ENCODE results near the gene LRRC26.

Gene LRRC26, protein sequence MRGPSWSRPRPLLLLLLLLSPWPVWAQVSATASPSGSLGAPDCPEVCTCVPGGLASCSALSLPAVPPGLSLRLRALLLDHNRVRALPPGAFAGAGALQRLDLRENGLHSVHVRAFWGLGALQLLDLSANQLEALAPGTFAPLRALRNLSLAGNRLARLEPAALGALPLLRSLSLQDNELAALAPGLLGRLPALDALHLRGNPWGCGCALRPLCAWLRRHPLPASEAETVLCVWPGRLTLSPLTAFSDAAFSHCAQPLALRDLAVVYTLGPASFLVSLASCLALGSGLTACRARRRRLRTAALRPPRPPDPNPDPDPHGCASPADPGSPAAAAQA

DNA sequence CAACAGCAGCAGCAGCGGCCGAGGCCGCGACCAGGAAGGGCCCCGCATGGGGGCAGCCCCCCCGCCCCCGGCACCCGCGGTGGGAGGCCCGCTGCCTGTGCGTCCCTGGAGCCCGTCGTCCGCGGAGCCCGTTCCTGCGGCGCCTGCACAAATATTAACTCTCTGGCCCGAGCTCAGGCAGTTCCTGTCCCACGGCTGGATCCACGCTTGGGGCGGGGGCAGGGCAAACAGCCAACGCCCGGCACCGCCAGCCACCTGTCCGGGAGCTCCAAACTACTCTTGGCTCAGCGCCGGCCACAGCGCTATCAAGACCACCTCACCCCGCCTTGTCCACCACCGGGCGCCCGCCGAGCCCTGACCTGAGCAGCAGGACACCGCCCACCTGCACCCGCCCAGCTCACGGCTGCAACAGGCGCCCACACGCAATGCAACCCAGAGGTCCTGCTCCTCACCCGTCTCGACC is at the start of gene LRRC26:
Gene LRRC26 (minus strand): TSS at position 156 of the 463 bp plus-strand sequence. CDS start 108 bp downstream, at position 48.
- no peak for DNase-seq

DNA sequence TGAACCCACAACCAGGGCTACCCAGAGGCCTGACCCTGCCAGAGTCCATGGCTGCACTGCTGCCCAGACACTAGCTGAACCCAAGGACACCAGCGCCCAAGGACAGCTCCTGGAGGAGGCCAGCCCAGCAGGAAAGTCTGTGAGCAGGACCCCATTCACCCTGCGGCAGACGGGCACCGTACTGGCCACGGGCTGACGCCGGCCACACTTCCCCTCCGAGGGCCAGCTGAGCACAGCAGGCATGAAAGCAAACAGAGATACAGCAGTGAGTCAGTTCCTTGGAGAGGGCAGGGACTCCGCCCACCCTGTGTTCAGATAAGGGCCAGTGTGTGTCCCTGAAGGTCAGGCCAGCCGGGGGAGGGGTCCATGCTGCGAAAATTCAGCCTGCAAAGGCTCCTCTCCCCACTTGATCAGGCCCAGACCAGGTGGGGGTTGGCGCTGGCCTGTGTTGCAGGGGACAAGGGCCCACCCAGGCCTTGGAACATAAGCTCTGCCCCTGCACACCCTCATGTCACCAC is 49.0 kb upstream of the LRRC26 start:
- no peak for DNase-seq

DNA sequence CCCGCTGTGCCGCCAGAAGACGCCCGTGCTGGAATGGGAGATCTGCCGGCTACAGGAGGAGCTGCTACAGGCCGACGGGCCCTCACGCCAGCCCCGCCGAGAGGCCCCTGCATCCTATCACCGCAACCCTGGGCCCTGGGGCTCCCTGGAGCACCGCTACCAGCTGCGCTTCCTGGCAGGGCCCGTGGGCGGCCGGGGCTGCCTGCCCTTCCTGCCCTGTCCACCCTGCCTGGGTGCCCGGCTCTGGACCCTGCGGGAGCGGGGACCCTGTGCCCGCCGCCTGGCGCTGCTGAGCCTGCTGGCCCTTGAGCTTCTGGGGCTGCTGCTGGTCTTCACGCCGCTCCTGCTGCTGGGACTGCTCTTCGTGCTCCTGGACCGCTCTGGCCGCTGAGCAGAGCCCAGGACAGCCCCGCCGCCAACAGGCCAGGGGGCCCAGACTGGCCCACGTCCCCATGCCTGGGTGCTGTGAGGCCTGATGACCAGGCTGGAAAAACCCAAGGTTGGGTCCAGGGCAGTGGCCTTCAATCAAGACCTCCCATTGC is 48.4 kb upstream of the LRRC26 start:
- DNase-seq = no peak

DNA sequence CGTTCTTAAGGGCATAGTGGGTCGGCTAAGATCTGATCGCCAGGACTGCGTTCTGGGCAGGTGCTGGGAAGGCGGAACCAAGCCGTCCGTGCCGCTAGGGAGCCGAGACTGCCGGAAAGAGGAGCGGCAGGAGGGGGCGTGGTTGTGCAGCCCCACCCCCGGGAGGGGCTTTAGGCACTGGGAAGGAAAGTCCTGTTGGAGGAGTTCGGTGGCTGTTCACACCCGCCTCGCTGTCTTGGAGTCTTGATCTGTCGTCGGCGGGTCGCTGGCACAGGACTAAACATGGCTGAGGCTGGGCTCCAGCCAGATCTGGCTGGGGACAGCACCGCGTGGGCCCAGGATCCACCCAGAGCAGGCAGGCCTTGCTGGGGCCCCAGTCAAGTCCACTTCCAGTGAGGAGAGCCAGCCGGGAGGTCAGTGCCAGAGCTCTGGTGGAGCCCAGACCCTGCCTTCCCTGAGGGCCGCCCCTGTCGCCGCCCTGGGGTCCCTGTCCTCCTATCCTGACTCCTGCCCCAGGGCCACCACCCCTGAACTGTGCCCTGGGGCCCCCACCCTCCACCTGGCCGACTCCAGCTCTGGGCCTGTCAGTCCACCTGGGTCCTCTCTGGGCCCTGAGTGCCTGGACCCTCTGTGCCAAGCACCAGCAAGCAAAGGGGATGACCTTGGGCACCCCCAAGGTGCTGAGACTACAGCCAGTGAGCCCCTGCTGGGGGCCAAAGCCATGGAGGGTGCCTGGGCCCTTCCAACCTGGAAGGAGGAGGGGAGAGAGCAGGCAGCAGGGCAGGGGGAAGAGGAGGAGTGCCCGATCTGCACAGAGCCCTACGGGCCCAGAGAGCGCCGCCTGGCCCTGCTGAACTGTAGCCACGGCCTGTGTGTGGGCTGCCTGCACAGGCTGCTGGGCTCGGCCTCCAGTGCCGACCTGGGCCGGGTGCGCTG is 47.7 kb upstream of the LRRC26 start:
- DNase-seq = peak; percentile 52 to 63

DNA sequence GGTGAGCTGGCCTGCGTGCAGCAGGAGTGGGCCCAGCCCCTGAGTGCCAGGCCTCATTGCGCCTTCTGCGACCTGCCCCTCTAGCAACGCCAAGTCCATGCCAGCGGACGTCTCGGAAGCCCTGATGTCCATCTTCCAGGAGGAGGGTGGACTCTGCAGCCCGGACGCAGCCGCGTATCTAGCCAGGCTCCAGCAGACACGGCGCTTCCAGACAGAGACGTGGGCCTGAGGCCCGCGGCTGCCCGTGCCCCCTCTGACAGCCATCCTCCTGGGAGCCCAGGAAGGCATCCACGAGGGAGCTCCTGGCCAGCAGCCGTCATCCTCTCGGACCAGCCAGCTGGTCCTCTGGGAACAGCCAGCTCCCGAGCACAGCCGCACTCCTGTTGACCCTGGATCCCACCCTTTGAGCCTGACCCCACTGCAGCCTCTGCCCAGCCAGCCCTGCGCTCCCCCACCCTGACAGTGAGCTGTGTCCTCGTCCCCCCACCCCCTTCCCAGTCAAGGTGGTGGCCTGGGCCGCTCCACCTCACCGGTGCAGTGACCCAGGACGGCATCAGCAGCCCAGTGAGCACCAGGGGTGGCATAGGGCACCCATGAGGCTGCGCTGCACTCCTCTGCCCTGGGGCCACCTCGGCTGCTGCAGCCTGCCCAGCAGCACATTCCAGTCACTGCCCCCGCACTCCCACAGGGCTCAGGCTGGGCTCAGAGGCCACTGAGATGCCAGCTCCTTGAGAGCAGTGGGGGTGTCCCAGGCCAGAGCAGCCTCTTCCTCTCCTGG is 46.5 kb upstream of the LRRC26 start:
- DNase-seq = no peak

DNA sequence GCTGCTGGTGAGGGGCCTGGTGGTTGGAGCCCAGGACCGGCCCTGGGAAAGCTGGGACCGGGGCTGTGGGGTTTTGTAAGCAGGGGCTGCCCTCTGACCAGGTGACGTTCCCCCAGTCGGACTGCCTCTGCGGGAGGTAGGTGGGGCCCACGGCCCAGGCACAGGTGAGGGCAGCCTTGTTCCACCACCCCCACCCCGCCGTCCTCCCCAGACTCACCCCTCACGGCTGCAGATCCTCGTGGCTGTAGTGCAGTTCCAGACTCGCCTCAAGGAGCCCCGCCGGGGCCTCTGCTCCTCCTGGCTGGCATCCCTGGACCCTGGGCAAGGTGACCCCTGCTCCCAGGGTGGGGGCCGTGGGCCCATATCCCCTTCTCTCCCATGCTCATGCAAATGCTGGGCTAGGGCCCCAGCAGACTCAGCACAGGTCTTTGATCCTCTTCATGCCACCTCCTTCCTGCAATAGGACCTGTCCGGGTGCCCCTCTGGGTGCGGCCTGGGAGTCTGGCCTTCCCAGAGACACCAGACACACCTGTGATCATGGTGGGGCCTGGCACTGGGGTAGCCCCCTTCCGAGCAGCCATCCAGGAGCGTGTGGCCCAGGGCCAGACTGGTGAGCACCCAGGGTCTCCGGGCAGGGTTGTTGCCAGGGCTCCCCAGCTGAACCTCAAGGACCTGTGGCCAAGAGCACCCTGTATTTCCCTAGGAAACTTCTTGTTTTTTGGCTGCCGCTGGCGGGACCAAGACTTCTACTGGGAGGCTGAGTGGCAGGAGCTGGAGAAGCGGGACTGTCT is 45.5 kb upstream of the LRRC26 start:
- no peak for DNase-seq

DNA sequence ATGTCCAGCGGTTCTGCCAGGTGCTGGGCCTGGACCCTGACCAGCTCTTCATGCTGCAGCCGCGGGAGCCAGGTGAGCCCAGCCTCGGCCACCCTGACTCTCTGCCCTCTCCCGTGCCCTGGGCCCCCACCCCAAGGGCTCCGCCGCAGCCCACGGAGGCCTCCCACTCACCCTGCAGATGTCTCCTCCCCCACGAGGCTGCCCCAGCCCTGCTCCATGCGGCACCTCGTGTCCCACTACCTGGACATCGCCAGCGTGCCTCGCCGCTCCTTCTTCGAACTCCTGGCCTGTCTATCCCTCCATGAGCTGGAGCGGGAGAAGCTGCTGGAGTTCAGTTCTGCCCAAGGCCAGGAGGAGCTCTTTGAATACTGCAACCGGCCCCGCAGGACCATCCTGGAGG is 44.8 kb upstream of the LRRC26 start:
- DNase-seq = no peak

DNA sequence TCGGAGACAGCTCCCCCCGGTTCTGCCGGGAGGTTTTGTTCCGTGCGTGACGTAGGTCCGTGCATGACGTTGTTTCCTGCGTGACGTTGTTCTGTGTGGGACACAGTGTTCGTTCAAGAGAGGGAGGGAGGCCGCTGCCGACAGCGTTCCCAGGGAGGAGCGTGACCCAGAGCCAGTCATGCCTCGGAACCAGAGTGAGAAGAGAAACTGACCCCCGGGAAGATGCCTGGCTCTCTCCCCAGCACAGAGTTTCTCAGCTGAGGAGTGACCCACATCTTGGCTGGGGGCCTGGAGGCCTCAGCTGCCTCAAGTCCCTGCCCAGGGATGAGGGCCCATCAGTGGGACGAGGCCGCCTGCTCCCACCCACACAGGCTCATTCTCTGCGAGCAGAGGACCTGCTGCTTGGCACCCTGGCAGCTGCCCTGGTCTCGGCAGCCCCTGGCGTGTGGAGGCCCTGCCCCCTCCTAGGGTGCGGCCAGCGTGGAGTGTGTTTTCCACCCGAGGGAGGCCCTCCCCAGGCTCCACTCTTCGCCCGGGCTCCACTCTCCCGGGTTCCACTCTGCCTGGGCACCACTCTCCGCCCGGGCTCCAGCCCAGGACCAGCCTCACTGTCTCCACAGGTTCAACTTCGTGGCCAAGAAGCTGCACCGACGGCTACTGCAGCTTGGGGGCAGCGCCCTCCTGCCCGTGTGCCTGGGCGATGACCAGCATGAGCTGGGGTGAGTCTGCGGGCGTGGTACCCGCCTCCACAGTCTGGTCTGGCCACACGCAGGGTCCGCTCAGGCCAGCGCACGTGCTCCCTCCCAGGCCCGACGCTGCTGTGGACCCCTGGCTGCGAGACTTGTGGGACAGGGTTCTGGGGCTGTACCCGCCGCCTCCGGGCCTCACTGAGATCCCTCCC is 43.6 kb upstream of the LRRC26 start:
- no peak for DNase-seq

DNA sequence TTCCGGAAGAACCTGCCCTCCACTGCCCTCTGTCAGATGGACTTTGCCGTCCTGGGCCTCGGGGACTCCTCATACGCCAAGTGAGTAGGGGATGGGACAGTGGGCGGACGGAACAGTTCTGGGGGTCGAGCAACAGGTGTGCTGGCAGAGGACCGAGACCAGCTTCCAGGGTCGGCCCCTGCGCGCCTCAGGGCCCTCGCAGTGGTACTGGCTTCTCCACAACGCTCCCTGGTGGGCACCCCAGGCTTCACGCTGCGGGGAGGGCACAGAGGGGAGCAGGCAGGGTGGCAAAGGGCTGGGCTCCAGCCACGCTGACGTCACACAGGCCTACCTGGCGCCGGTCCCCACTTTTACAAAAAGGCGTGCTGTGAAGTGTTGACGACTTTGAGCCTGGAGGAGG is 42.7 kb upstream of the LRRC26 start:
- no peak for DNase-seq

DNA sequence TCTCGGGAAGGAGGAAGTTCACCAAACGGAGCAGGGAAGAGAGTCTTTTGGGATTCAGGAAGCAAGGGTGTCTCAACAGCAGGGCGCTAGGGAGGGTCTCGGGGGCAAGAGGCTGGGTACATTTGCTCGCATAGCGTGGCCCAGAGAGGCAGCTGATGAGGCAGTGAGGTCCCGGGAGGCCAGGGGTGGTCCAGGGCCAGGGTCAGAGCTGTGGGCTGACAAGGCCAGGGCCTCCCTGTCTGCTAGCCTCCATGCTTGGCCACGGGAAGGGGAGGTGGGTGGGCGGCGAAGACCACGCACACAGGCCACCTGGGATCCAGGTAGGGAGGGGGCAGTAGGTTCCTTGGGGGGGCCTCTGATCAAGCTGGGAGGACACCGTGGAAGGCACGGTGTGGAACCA is 41.7 kb upstream of the LRRC26 start:
- no peak for DNase-seq

DNA sequence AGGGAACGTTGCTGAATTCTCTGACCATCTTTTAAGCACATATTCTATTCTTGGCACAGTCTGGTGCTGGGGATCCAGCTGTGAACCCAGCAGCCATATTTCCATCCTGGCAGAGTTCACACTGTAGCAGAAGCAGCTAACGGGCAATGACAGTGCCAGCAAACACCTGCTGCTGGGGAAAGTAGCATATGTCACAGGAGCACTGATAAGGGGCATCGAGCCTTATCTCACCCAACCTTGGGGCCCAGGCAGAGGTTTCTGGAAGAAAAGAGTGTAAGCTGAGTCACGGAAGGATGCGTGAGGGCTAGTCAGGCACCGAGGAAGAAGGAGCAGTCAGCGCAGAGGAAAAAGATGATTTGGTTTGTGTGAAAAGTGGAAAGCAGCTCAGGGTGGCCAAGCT is 36.8 kb upstream of the LRRC26 start:
- no peak for DNase-seq

DNA sequence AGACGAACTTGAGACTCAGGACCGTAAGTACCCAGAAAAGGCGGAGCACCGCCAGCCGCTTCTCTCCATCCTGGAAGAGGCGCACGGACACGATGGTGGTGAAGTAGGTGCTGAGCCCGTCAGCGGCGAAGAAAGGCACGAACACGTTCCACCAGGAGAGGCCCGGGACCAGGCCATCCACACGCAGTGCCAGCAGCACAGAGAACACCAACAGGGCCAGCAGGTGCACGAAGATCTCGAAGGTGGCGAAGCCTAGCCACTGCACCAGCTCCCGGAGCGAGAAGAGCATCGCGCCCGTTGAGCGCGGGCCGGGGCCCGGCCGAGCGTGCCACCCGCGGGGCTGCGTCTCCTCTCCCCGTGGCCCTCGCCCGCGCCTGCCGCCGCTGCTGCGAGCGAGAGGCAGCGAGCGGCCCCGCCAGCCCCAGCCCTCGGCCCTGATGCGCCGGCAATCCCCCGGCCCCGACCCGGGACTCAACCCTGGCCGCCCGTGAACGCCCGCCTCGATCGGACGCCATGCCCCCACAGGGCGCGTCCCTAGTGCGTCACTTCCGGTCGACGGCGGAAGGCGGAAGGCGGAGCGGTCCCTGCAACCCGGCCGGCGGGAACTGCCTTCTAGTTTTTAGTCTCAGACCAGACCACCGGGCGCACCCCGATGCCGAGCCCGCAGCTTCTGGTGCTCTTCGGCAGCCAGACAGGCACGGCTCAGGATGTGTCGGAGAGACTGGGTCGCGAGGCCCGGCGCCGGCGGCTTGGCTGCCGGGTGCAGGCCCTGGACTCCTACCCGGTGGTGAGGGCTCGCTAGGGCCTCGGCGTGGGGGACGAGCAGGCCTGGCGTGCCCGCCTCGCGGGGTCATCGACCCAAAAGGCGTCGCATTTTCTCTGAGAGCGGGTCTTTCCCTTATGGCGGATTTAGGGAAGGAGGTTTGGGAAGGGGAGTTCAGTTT is 35.5 kb upstream of the LRRC26 start, which contains the start of the genes NDOR1 and TMEM203:
Gene NDOR1 (plus strand): TSS at position 575 of the 944 bp plus-strand sequence. CDS start 78 bp downstream, at position 653.
Gene TMEM203 (minus strand): TSS at position 523 of the 944 bp plus-strand sequence. CDS start 234 bp downstream, at position 289.
- DNase-seq = peak; percentile 82 to 85

DNA sequence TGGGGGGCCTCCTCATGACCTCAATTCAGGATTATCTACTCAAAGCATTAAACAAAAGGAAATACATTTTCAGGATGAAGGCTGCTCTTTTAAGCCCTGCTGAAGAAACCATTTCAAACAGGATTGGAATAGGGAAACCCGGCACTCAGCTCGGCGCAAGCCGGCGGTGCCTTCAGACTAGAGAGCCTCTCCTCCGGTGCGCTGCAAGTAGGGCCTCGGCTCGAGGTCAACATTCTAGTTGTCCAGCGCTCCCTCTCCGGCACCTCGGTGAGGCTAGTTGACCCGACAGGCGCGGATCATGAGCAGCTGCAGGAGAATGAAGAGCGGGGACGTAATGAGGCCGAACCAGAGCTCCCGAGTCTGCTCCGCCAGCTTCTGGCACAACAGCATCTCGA is 34.9 kb upstream of the LRRC26 start:
- DNase-seq = no peak

DNA sequence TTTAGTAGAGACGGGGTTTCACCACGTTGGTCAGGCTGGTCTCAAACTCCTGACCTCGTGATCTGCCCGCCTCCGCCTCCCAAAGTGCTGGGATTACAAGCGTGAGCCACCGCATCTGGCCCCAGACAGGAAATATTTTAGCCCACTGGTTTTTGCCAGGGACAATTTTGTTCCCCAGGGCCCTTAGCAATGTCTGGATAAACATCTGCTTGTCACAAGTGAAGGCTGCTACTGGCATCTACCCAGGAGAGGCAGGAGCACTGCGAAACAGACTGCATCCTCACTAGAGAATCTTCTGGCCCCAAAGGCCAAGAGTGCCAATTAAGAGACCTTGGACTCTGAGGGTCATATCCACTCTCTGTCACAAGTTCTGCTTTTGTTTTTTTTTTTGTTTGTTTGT is 33.1 kb upstream of the LRRC26 start:
- no peak for DNase-seq

DNA sequence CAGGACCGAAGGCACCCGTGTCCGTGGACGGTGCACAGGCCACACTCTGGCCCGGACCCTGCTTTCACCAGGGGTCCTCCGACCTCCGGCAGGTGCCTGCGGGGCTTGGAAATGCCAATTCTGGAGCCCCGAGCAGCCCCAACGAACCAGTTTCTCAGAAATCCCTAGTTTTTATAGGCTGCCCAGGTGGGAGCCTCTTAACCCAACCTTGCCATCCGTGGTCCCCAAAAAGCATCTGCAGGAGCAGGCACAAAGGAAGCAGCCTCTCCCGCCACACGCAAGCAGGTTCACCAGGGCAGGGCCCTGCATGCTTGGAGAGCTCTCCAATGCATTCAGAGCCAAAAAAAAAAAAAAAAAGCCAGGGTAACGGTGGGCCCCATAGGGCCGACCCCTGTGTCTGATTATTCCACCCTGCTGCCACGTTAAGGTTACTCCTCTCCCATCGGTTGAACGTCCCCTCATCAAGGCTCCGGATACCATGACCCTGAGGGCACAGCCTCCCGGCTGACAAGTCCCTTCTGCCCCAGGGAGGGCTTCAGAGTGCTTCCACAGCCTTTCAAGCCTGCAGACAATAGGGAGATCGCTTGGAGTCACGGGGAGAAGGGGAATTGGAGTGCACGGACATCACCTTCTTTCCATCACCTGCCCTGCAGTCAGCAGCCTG is 31.5 kb upstream of the LRRC26 start:
- no peak for DNase-seq

DNA sequence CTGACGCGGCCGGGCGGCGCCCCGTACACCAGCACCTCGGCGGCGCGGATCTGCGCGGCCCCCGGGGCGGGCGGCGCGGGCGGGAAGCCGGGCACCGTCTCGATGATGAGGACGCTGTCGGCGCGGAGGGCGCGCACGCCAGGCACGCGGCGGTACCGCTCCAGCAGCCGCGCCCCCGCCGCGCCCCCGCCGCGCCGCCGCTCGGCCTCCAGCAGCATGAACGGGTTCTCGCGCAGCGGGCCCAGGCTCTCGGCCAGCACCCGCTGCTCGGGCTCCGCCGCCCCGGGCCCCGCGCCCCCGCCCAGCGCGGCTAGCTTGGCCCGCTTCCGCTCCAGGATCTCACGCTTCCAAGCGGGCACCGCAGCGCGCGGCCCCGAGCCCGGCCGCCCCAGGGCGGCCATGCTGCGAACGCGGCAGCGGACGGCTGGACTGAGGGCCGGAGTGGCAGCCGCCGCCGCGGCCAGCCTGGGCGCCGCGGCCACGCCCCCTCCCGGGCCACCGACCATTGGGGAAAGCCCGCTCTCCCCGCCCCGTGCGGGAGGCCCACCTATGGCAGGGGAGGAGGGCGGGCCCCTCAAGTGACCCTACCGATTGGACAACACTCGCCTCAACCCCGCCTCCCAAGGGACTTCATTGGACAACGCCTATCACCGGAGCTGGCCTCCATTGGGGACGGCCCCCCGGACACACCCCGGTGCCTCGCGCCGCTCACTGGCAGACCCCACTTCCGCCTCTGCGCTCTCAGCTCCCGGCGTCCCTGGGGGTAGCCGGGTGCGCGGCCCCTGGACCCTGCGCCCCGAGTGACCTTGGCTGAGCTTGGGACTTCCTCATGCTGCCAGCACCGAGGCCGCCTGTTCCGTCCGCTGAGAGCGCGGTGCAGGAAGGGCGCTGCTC is 30.7 kb upstream of the LRRC26 start, which contains the start of gene TPRN:
Gene TPRN (minus strand): TSS at position 431 of the 894 bp plus-strand sequence. CDS start 30 bp downstream, at position 401.
- peak; percentile 99 for DNase-seq

DNA sequence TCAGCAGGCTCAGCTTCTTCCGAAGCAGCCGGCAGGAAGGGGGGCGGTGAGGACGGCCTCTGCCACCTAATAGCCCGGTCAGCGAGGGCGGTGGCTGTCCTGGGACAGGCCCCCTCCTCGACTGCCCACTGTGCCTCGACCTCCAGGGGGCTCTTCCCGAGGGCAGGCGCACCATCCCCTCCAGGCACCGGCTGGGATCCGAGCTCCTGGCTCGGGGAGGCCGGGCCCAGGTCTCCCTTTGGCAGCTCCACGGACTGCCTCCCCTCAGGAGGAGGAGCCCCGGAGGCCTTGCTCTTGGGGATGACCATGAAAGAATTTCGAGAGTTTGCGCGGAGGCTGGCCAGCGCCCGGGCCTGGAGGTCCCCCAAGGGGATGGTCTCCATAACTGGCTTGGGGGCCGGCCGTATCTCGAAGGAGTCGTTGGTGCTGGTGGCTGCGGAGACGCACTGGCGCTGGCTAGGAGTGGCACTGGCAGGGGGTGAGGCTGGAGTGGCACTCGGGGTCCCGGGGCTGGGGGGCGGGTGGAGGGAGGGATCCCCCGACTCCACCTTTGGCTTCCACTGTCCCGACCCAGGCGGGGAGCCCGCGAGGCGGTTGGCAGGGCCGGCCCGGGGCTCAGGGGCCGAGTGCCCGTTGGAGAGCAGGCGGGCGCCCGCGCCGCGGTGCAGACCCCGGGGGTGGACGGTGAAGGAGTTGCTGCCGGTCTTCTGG is 29.7 kb upstream of the LRRC26 start:
- DNase-seq = no peak
